Mesendoderm (in vitro differentiated cells): ENCODE measurements around the gene CYP2A7.
"Not testable (repeated sequence)": the region's sequence is repeated elsewhere in the genome, so short reads cannot be mapped to it uniquely, and the experiment has no call there.

Experiments used
- DNase-seq: peaks from one replicate; pipeline ENCODE4 v3.0.0; 2013
- H2AK5ac ChIP-seq: 2 replicates; pipeline ENCODE4 v1.6.1; 2013; ENCODE audit warnings: low read length, inconsistent platforms
- H2BK120ac ChIP-seq: 2 replicates; pipeline ENCODE4 v1.6.1; 2013; ENCODE audit warnings: low read depth, mild to moderate bottlenecking, low read length, moderate library complexity, mixed read lengths
- H2BK15ac ChIP-seq: replicated peaks from 2 replicates; pipeline ENCODE4 v1.6.1; 2013; ENCODE audit warnings: low read depth, mild to moderate bottlenecking, moderate library complexity
- H2BK5ac ChIP-seq: 2 replicates; pipeline ENCODE4 v1.6.1; 2013; ENCODE audit warnings: low read length, inconsistent platforms
- H3K18ac ChIP-seq: 2 replicates; pipeline ENCODE4 v1.6.1; 2013; ENCODE audit warnings: mild to moderate bottlenecking, low read length, mixed read lengths
- H3K23ac ChIP-seq: one replicate; pipeline ENCODE4 v1.6.1; 2013; ENCODE audit warnings: low read length
- H3K27ac ChIP-seq: 2 replicates; pipeline ENCODE4 v1.5.1; 2013; ENCODE audit warnings: low read depth, mild to moderate bottlenecking, inconsistent platforms, low read length, moderate library complexity
- H3K27me3 ChIP-seq: 2 replicates; pipeline ENCODE4 v1.6.1; 2013; ENCODE audit warnings: low read length, control low read depth, mild to moderate bottlenecking, inconsistent platforms; ENCODE audit not compliant: insufficient read depth, poor library complexity
- H3K36me3 ChIP-seq: 2 replicates; pipeline ENCODE4 v1.6.1; 2013; ENCODE audit warnings: low read length, inconsistent platforms; ENCODE audit not compliant: control insufficient read depth, insufficient read depth
- H3K4ac ChIP-seq: one replicate; pipeline ENCODE4 v1.6.1; 2013; ENCODE audit warnings: low read depth, mild to moderate bottlenecking, low read length, moderate library complexity
- H3K4me1 ChIP-seq: 2 replicates; pipeline ENCODE4 v1.6.1; 2013; ENCODE audit warnings: low read depth, low read length, inconsistent platforms; ENCODE audit not compliant: control insufficient read depth
- H3K4me2 ChIP-seq: 2 replicates; pipeline ENCODE4 v1.6.1; 2013; ENCODE audit warnings: low read length
- H3K4me3 ChIP-seq: 2 replicates; pipeline ENCODE4 v1.5.1; 2013; ENCODE audit warnings: mild to moderate bottlenecking, low read length
- H3K56ac ChIP-seq: one replicate; pipeline ENCODE4 v1.6.1; 2013; ENCODE audit warnings: low read length
- H3K79me1 ChIP-seq: 2 replicates; pipeline ENCODE4 v1.6.1; 2013; ENCODE audit warnings: low read length, inconsistent platforms
- H3K79me2 ChIP-seq: 2 replicates; pipeline ENCODE4 v1.6.1; 2013; ENCODE audit warnings: mild to moderate bottlenecking, low read length; ENCODE audit not compliant: control insufficient read depth, insufficient read depth
- H3K9ac ChIP-seq: 2 replicates; pipeline ENCODE4 v1.6.1; 2013; ENCODE audit warnings: low read length, inconsistent platforms
- H4K5ac ChIP-seq: one replicate; pipeline ENCODE4 v1.6.1; 2013; ENCODE audit warnings: low read length
- H4K8ac ChIP-seq: one replicate; pipeline ENCODE4 v1.6.1; 2013; ENCODE audit warnings: low read depth, mild to moderate bottlenecking, control low read depth, low read length, moderate library complexity
- whole genome bisulfite sequencing: extraction: QIAGEN DNeasy Blood & Tissue Kit; methylation state at CpG from one replicate; pipeline ENCODE4 v1.1.7; 2013; ENCODE audit warnings: low lambda C conversion rate, missing lambda C conversion rate; ENCODE audit not compliant: insufficient coverage; ENCODE audit errors: extremely low coverage; 5-methylcytosine and 5-hydroxymethylcytosine counted together

Gene CYP2A7

DNA sequence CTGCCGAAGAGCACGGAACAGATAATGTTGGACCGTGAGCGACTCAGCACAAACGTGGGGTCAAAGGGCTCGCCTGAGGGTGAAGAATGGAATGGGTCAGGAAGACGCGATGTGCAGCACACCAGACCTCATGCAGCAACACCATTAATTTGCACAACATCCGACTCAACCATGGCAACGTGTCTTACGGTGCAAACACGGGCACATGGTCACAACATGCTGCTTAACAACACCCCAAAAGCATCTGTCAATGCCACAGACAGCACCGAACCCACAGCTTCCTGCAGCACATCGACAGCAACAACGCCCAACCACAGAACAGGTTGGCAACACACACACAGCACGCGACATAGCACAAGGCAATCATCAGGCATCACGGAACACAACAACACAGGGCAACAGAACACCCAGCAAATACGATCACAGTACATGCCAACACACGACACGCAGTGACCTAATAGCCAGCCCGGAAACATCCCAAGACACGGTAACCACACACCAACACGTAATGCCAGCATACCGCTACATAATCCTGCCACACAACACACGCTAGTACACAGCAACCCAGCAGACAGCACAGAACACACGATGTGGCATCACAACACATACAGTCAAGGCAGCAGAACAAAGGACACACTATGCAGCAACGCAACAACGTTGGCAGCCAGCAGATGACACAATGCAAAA is 55.2 kb downstream of the CYP2A7 start:
- not testable (repeated sequence) for DNase-seq, H3K4me3 ChIP-seq
- no CpG with 5 or more reads among the region's 29 CpGs for WGBS

DNA sequence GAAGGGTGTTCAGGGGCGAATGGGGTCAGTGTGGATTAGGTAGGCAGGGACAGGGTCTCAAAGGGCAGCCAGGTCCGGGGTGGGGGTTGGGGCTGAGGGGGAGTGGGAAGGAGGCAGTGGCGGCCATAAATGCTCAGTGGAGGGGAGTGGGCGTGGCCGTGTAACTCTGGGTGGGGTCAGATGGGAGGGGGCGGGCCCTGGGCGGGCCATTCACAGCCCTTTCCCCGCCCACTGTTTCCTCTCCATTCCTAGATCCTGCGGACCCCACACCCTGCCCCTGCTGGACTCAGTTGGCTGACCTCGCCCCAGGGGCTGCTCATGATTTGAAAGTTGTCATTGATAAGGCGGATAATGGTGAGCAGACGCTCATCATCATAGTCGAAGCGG is 55.7 kb downstream of the CYP2A7 start:
- H2BK120ac ChIP-seq, H3K4me3 ChIP-seq, H2AK5ac ChIP-seq, H3K18ac ChIP-seq, H3K79me1 ChIP-seq, H3K4me1 ChIP-seq, H3K23ac ChIP-seq, DNase-seq, H3K27me3 ChIP-seq, H2BK5ac ChIP-seq, H2BK15ac ChIP-seq, H3K79me2 ChIP-seq, H4K5ac ChIP-seq, H3K4ac ChIP-seq, H4K8ac ChIP-seq, H3K27ac ChIP-seq, H3K36me3 ChIP-seq, H3K9ac ChIP-seq, H3K4me2 ChIP-seq, H3K56ac ChIP-seq: not testable (repeated sequence)
- WGBS: no CpG with 5 or more reads among the region's 14 CpGs

More for the DNA sequence above, 55.2 kb downstream of the CYP2A7 start:
- not testable (repeated sequence) for H2BK5ac ChIP-seq, H3K79me1 ChIP-seq, H3K4ac ChIP-seq, H4K5ac ChIP-seq, H4K8ac ChIP-seq, H3K36me3 ChIP-seq, H3K4me2 ChIP-seq, H2AK5ac ChIP-seq, H2BK15ac ChIP-seq, H3K23ac ChIP-seq, H2BK120ac ChIP-seq, H3K4me1 ChIP-seq, H3K9ac ChIP-seq, H3K79me2 ChIP-seq, H3K18ac ChIP-seq, H3K27ac ChIP-seq, H3K27me3 ChIP-seq, H3K56ac ChIP-seq

GRCh38 chr19:40825460-40826095 is 56.5 kb downstream of the CYP2A7 start:
- not testable (repeated sequence) for H2BK15ac ChIP-seq, H4K5ac ChIP-seq
- WGBS: no CpG with 5 or more reads among the region's 6 CpGs

More at GRCh38 chr19:40825460-40826095, 56.5 kb downstream of the CYP2A7 start:
- H3K4me2 ChIP-seq, H2AK5ac ChIP-seq, H3K23ac ChIP-seq, H3K27me3 ChIP-seq, H3K9ac ChIP-seq, H3K27ac ChIP-seq, H3K4ac ChIP-seq, H3K36me3 ChIP-seq, H3K4me3 ChIP-seq, H3K4me1 ChIP-seq, H3K18ac ChIP-seq, H3K56ac ChIP-seq, H2BK120ac ChIP-seq, DNase-seq, H2BK5ac ChIP-seq, H3K79me2 ChIP-seq, H3K79me1 ChIP-seq, H4K8ac ChIP-seq: not testable (repeated sequence)
